Stimulated activated naive CD8-positive, alpha-beta T cell treated with anti-CD3 and anti-CD28 coated beads, Interleukin-15, amount 100 ng/mL, for 72 hours (primary cell): ENCODE measurements around the gene ABCC11.
"Not testable (repeated sequence)": the region's sequence is repeated elsewhere in the genome, so short reads cannot be mapped to it uniquely, and the experiment has no call there.

ENCODE experiments used
- ATAC-seq: fragments of 150-1000 bp; cut with Tn5 transposase; 2 replicates; pipeline ENCODE4 v1.10.0; 2021; ENCODE audit warnings: mild to moderate bottlenecking, moderate library complexity
- DNase-seq, 2 donors: peaks; one replicate each; pipeline ENCODE4 v3.0.0; 2021 to 2022
- H3K27ac Mint-ChIP-seq, 2 donors: one replicate each; pipeline ENCODE4 v1.8.0; 2022; ENCODE audit warnings: mild to moderate bottlenecking in 2 of 2, mixed read lengths in 2 of 2, moderate library complexity in 2 of 2
- H3K27me3 Mint-ChIP-seq: one replicate; pipeline ENCODE4 v1.8.0; 2022; ENCODE audit warnings: mixed read lengths
- H3K4me1 Mint-ChIP-seq: one replicate; pipeline ENCODE4 v1.8.0; 2022; ENCODE audit warnings: mild to moderate bottlenecking, mixed read lengths
- H3K4me3 Mint-ChIP-seq, 2 donors: one replicate each; pipeline ENCODE4 v1.8.0; 2022; ENCODE audit warnings: mild to moderate bottlenecking in 2 of 2, mixed read lengths in 2 of 2, moderate library complexity in 1 of 2
- H3K9me3 Mint-ChIP-seq, 2 donors: one replicate each; pipeline ENCODE4 v1.8.0; 2022; ENCODE audit warnings: mixed read lengths in 2 of 2

Gene ABCC11

GRCh38 chr16:48269011-48269410 lies 21.7 kb upstream of the ABCC11 start:
- no peak overlapping the region for H3K4me3 Mint-ChIP-seq

GRCh38 chr16:48262631-48263030 lies 15.3 kb upstream of the ABCC11 start:
- DNase-seq: no peak
- Mint-ChIP-seq H3K4me3 (no peak overlapping the region), H3K4me1 (peaks cover 3% of the 10 kb centered on the region), H3K27me3 (no peaks in the 10 kb centered on the region), H3K9me3 (peaks cover 0 to 8% of the 10 kb centered on the region in 2 donors), H3K27ac (no peak overlapping the region)
- no peak for ATAC-seq

More at GRCh38 chr16:48269011-48269410, 21.7 kb upstream of the ABCC11 start:
- Mint-ChIP-seq H3K27ac (peak overlapping the region in 1 of 2 donors; percentile 69), H3K4me1 (peaks cover 10% of the 10 kb centered on the region), H3K27me3 (no peaks in the 10 kb centered on the region), H3K9me3 (no peaks in the 10 kb centered on the region)
- ATAC-seq (no peak), DNase-seq (no peak)

GRCh38 chr16:48261569-48261968 lies 14.2 kb upstream of the ABCC11 start:
- ATAC-seq: no peak
- Mint-ChIP-seq H3K27ac (no peak overlapping the region), H3K4me3 (no peak overlapping the region), H3K9me3 (peaks cover 0 to 8% of the 10 kb centered on the region in 2 donors), H3K27me3 (no peaks in the 10 kb centered on the region), H3K4me1 (no peaks in the 10 kb centered on the region)
- DNase-seq: no peak

GRCh38 chr16:48256579-48257177 lies 9.3 kb upstream of the ABCC11 start:
- Mint-ChIP-seq H3K9me3 (no peaks in the 10 kb centered on the region), H3K4me1 (peaks cover 6% of the 10 kb centered on the region), H3K27me3 (no peaks in the 10 kb centered on the region), H3K4me3 (no peak overlapping the region), H3K27ac (no peak overlapping the region)
- ATAC-seq (no peak), DNase-seq (no peak)

GRCh38 chr16:48252013-48252412 lies 4.7 kb upstream of the ABCC11 start:
- no peak for DNase-seq
- ATAC-seq: no peak
- H3K4me1 Mint-ChIP-seq: peaks cover 23% of the 10 kb centered on the region
- H3K27me3 Mint-ChIP-seq: no peaks in the 10 kb centered on the region
- H3K4me3 Mint-ChIP-seq: no peak overlapping the region
- no peaks in the 10 kb centered on the region for H3K9me3 Mint-ChIP-seq
- no peak overlapping the region for H3K27ac Mint-ChIP-seq

- DNase-seq (no peak), ATAC-seq (no peak)
- H3K27me3 Mint-ChIP-seq: no peaks in the 10 kb centered on the region
- no peaks in the 10 kb centered on the region for H3K9me3 Mint-ChIP-seq
- H3K4me1 Mint-ChIP-seq: peaks cover 35% of the 10 kb centered on the region
- H3K27ac Mint-ChIP-seq: no peak overlapping the region
- no peak overlapping the region for H3K4me3 Mint-ChIP-seq
Measured at GRCh38 chr16:48250520-48251278, 3.4 kb upstream of the ABCC11 start.

- peaks cover 31% of the 10 kb centered on the region for H3K4me1 Mint-ChIP-seq
- H3K4me3 Mint-ChIP-seq: peak overlapping the region; percentile 11 to 49
- ATAC-seq: no peak
- no peaks in the 10 kb centered on the region for H3K9me3 Mint-ChIP-seq
- no peaks in the 10 kb centered on the region for H3K27me3 Mint-ChIP-seq
- no peak for DNase-seq
- H3K27ac Mint-ChIP-seq: no peak overlapping the region
Measured at GRCh38 chr16:48246066-48246465, 1.3 kb downstream of the ABCC11 start.

- Mint-ChIP-seq H3K9me3 (peaks cover 4% of the 10 kb centered on the region in 2 donors), H3K4me3 (peak overlapping the region; percentile 92 to 99), H3K4me1 (peaks cover 25% of the 10 kb centered on the region), H3K27ac (peak overlapping the region; percentile 93 to 98), H3K27me3 (no peaks in the 10 kb centered on the region)
- DNase-seq (no peak), ATAC-seq (no peak)
Measured at GRCh38 chr16:48244863-48245195, 2.5 kb downstream of the ABCC11 start.

GRCh38 chr16:48244080-48244862 lies 3.1 kb downstream of the ABCC11 start, which contains the start of gene LONP2:
LONP2 (plus strand) TSS chr16:48244300; CDS start chr16:48244389, 89 bp downstream.
- peak; percentile 98 for ATAC-seq
- peak within 1 kb of the TSS; percentile 96 to 98 for H3K27ac Mint-ChIP-seq

GRCh38 chr16:48240147-48240546 lies 7.2 kb downstream of the ABCC11 start:
- not testable (repeated sequence) for H3K4me1 Mint-ChIP-seq, H3K27ac Mint-ChIP-seq, ATAC-seq, DNase-seq, H3K4me3 Mint-ChIP-seq, H3K27me3 Mint-ChIP-seq, H3K9me3 Mint-ChIP-seq

More at GRCh38 chr16:48244080-48244862, 3.1 kb downstream of the ABCC11 start, which contains the start of gene LONP2:
- DNase-seq: peak; percentile 92 to 95
- Mint-ChIP-seq H3K4me3 (peak within 1 kb of the TSS; percentile 92 to 99), H3K9me3 (peaks cover 4 to 8% of the 10 kb centered on the region in 2 donors), H3K27me3 (no peaks in the 10 kb centered on the region), H3K4me1 (peaks cover 25% of the 10 kb centered on the region)

- Mint-ChIP-seq H3K27me3 (no peaks in the 10 kb centered on the region), H3K9me3 (peaks cover 4 to 8% of the 10 kb centered on the region in 2 donors), H3K4me3 (no peak overlapping the region), H3K4me1 (peaks cover 18% of the 10 kb centered on the region), H3K27ac (no peak overlapping the region)
- no peak for DNase-seq
- ATAC-seq: no peak
Measured at GRCh38 chr16:48236286-48236685, 11.1 kb downstream of the ABCC11 start.

GRCh38 chr16:48235556-48236136 lies 11.7 kb downstream of the ABCC11 start:
- no peak overlapping the region for H3K27ac Mint-ChIP-seq

GRCh38 chr16:48235058-48235555 lies 12.2 kb downstream of the ABCC11 start:
- DNase-seq (no peak), ATAC-seq (no peak)
- Mint-ChIP-seq H3K4me3 (no peak overlapping the region), H3K27ac (no peak overlapping the region), H3K4me1 (peaks cover 20% of the 10 kb centered on the region), H3K27me3 (peaks cover 3% of the 10 kb centered on the region), H3K9me3 (peaks cover 2 to 6% of the 10 kb centered on the region in 2 donors)

More at GRCh38 chr16:48235556-48236136, 11.7 kb downstream of the ABCC11 start:
- no peak for ATAC-seq
- no peak for DNase-seq
- no peak overlapping the region for H3K4me3 Mint-ChIP-seq
- H3K27me3 Mint-ChIP-seq: no peaks in the 10 kb centered on the region
- peaks cover 20% of the 10 kb centered on the region for H3K4me1 Mint-ChIP-seq
- H3K9me3 Mint-ChIP-seq: peaks cover 4 to 8% of the 10 kb centered on the region in 2 donors

- no peak for ATAC-seq
- Mint-ChIP-seq H3K27ac (no peak overlapping the region), H3K4me1 (peaks cover 20% of the 10 kb centered on the region), H3K4me3 (no peak overlapping the region), H3K27me3 (peaks cover 8% of the 10 kb centered on the region), H3K9me3 (peaks cover 0 to 2% of the 10 kb centered on the region in 2 donors)
- no peak for DNase-seq
Measured at GRCh38 chr16:48234630-48235029, 12.7 kb downstream of the ABCC11 start.

- Mint-ChIP-seq H3K27ac (peak overlapping the region; percentile 27 to 85), H3K9me3 (no peaks in the 10 kb centered on the region), H3K4me1 (peaks cover 20% of the 10 kb centered on the region), H3K4me3 (peak overlapping the region; percentile 7 to 50), H3K27me3 (peaks cover 10% of the 10 kb centered on the region)
- ATAC-seq (peak; percentile 72), DNase-seq (no peak)
Measured at GRCh38 chr16:48232493-48233040, 14.8 kb downstream of the ABCC11 start.
